AG04450 (cell line): ENCODE results near the gene PHYHIPL. TPM values are rescaled to one million over a fixed set of nuclear protein-coding genes. Genes with fewer than 3 reads are reported as not detected.
"Not testable (repeated sequence)": the region's sequence is repeated elsewhere in the genome, so short reads cannot be mapped to it uniquely, and the experiment has no call there.

Source experiments
- CTCF ChIA-PET: fragments of 300-600, 350-600 bp; formaldehyde crosslinking; extraction: SDS; loops from one replicate; lab custom pipeline; 2022; ENCODE audit warnings: antibody characterized with exemption, inconsistent platforms; lab: Charles Lee
- POLR2A ChIA-PET: fragments of 350-600 bp; formaldehyde crosslinking; extraction: SDS; loops from one replicate; lab custom pipeline; 2021; ENCODE audit warnings: antibody characterized with exemption, inconsistent platforms; lab: Yijun Ruan, JAX
- DNase-seq: peaks from one replicate; pipeline ENCODE4 v3.0.0-alpha.2; 2011; ENCODE audit warnings: low read depth, low spot score
- H3K27ac ChIP-seq: one replicate; pipeline ENCODE4 v1.5.1; 2012; ENCODE audit warnings: low read depth, low read length, control low read depth
- H3K27me3 ChIP-seq: one replicate; pipeline ENCODE4 v1.6.0; 2012; ENCODE audit warnings: low read length; ENCODE audit not compliant: control insufficient read depth, insufficient read depth
- H3K4me3 ChIP-seq: 2 replicates; pipeline ENCODE4 v1.5.1; 2011; ENCODE audit warnings: mild to moderate bottlenecking, low read depth, low read length, control low read depth
- H3K9me3 ChIP-seq: 2 replicates; pipeline ENCODE4 v1.5.1; 2012; ENCODE audit warnings: low read length; ENCODE audit not compliant: control insufficient read depth, insufficient read depth
- polyA plus RNA-seq: library from polyadenylated mRNA; depleted of rRNA; stranded (reverse); fragments of >200 nt; gene quantifications from 2 replicates; pipeline ENCODE4 v1.2.3, GENCODE V29; 2011
- TF ChIP-seq, protein P1 (sequence below): IDR thresholded peaks from 2 replicates; pipeline ENCODE4 v1.5.1; 2011; ENCODE audit warnings: low read depth, low read length, control low read depth, inconsistent platforms

The PHYHIPL gene
- polyA plus RNA-seq, 1 experiment = not detected

DNA sequence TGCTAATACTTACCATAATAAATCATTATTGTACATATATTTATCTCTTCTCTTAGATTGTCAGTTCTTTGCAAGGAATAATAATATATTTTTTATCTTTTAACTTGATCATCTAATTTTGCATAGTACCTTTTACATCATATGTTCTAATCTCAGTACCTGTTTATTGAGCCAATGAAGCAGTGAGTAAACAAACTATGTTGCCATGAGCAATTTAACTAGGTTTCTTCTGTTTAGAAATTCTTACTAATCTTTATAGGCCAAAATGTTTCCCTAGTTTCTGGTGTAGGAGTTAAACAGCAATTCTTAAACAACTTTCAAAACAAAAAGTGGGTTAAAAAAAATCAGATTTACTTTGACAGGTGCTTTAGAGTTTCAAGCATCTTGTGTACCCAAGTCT lies 61.3 kb downstream of the PHYHIPL start:
- Histone ChIP-seq H3K4me3 (no peak overlapping the region), H3K27ac (no peak overlapping the region), H3K9me3 (no peaks in the 10 kb centered on the region), H3K27me3 (no peaks in the 10 kb centered on the region)
- CTCF ChIA-PET = interaction anchor here (0.6 to 3.2 kb wide), 6 partner anchors 8 to 593 kb away, joined by 3 to 30 read pairs (median 13); no protein-coding TSS in a partner anchor
- POLR2A ChIA-PET = no interaction called here
- TF ChIP-seq, protein P1, sequence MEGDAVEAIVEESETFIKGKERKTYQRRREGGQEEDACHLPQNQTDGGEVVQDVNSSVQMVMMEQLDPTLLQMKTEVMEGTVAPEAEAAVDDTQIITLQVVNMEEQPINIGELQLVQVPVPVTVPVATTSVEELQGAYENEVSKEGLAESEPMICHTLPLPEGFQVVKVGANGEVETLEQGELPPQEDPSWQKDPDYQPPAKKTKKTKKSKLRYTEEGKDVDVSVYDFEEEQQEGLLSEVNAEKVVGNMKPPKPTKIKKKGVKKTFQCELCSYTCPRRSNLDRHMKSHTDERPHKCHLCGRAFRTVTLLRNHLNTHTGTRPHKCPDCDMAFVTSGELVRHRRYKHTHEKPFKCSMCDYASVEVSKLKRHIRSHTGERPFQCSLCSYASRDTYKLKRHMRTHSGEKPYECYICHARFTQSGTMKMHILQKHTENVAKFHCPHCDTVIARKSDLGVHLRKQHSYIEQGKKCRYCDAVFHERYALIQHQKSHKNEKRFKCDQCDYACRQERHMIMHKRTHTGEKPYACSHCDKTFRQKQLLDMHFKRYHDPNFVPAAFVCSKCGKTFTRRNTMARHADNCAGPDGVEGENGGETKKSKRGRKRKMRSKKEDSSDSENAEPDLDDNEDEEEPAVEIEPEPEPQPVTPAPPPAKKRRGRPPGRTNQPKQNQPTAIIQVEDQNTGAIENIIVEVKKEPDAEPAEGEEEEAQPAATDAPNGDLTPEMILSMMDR = no peak
- no peak for DNase-seq

DNA sequence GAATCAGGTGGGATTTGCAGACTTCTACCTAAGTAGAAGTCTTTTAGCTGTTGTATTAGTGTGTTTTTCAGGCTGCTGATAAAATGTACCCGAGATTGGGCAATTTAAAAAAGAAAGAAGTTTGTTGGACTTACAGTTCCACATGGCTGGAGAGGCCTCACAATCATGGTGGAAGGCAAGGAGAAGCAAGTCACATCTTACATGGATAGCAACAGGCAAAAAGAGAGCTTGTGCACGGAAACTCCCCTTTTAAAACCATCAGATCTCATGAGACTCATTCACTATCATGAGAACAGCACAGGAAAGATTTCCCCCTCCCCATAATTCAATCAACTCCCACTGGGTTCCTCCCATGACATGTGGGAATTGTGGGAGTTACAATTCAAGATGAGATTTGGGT lies 62.7 kb downstream of the PHYHIPL start:
- H3K9me3 ChIP-seq, POLR2A ChIA-PET, DNase-seq, H3K27ac ChIP-seq, H3K27me3 ChIP-seq, H3K4me3 ChIP-seq: not testable (repeated sequence)
- CTCF ChIA-PET = interaction anchor here (0.6 to 2.8 kb wide), 7 partner anchors 18 to 669 kb away, joined by 3 to 41 read pairs (median 4); no protein-coding TSS in a partner anchor

DNA sequence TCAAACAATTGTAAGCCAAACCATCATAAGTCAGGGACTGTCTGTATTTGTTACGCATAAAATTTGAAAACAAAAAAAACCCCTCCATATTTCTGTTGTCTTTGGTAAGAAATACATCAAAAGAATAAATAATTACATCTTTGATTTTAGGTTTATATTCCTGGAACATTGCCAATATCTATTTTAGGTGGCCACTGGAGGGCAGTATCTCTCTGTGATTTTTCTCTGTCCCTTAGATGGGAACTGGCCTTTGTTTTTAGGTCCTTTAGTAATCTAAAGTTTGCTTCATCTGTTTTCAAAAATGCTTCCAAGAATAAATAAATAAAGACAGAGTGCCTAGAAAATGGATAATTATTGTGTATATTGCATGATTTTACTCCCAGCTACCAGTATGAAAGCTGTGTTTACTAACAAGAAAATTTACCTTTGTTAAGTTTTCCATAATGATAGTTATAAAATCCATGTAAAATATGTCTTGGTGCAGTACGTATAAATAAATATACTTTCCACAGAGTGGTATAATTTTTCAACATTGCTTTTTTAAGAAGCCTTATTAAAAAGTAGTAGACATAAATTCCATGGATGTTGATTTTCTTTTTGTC lies 64.2 kb downstream of the PHYHIPL start:
- Histone ChIP-seq H3K27ac (no peak overlapping the region), H3K4me3 (no peak overlapping the region), H3K27me3 (no peaks in the 10 kb centered on the region), H3K9me3 (no peaks in the 10 kb centered on the region)
- ChIA-PET CTCF (interaction anchor here (0.6 to 2.8 kb wide), 15 partner anchors 8 to 386 kb away, joined by 3 to 41 read pairs (median 3); no protein-coding TSS in a partner anchor), POLR2A (no interaction called here)
- peak; percentile 21 for DNase-seq
- TF ChIP-seq, protein P1 = peak; percentile 54

DNA sequence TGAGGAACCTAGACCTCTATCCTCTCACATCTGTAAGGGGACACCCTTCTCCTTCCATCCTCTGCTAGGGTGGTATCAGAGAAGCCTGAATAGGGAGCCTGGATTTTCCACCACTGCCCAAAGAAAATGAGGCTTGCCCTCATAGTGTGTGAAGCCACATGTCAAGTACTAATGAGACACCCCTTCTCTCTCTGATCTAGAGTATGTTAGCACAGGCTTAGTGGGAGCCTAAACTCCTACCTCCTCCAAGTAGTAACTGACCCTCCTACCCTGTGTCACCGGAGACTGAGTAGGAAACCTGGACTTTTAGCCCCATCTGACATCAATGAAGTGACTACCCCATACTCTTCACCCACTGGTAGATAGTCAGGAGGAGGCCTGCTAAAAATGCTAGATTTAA lies 65.6 kb downstream of the PHYHIPL start:
- Histone ChIP-seq H3K9me3 (no peaks in the 10 kb centered on the region), H3K4me3 (no peak overlapping the region), H3K27me3 (no peaks in the 10 kb centered on the region), H3K27ac (no peak overlapping the region)
- no peak for DNase-seq
- ChIA-PET CTCF (interaction anchor here (1.9 kb wide), 1 partner anchor 338 kb away, joined by 5 read pairs; no protein-coding TSS in a partner anchor), POLR2A (no interaction called here)
- TF ChIP-seq, protein P1 = no peak

DNA sequence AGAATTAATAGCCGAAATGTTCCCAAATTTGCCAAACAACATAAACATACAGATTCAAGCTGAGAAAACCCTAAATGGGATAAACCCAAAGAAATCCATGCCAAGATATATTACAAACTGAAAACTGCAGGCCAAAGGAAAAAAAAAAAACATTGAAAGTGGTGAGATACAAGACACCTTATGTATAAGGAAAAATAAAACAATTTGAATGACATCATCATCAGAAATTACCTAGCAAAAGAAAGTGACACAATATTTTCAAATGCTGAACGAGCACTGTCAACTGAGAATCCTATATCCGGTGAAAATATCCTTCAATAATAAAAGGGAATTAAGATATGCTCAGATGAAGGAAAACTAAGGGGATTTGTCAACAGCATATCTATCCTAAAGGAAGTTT lies 66.5 kb downstream of the PHYHIPL start:
- no peak for DNase-seq
- Histone ChIP-seq H3K4me3 (no peak overlapping the region), H3K9me3 (no peaks in the 10 kb centered on the region), H3K27me3 (no peaks in the 10 kb centered on the region), H3K27ac (no peak overlapping the region)
- CTCF ChIA-PET = interaction anchor here (1.9 kb wide), 1 partner anchor 337 kb away, joined by 5 read pairs; no protein-coding TSS in a partner anchor
- TF ChIP-seq, protein P1 = no peak
- POLR2A ChIA-PET = no interaction called here
